HG03060 (cell line): ENCODE measurements around the gene UBE2F.
"Not testable (repeated sequence)": the region's sequence is repeated elsewhere in the genome, so short reads cannot be mapped to it uniquely, and the experiment has no call there.

Experiments used
- ATAC-seq: cut with Tn5 transposase; IDR thresholded peaks from one replicate; pipeline ENCODE4 v1.9.1; 2021; ENCODE audit warnings: low read depth, moderate number of reproducible peaks; ENCODE audit not compliant: unreplicated experiment

Gene UBE2F

DNA sequence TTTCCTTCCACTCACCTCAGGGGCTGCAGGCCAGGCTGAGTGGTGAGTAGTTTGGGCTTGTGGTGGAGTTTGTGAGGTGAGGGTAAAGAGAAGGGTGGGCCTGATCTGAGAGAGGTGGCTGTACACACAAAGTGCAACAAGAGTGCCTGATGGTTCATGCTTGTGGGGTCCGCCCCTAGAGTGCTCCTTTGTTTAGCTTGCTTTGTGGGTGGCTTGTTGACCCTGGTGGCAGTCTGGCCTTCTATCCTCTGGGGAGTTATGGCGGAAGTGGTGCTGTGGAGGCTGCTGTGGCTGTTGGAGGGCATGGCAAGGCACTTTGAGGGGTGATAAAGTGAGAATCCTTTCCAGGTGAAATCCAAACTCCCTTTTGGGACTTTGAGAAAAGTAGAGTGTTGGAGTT lies 10.6 kb downstream of the UBE2F start:
- no peak for ATAC-seq

DNA sequence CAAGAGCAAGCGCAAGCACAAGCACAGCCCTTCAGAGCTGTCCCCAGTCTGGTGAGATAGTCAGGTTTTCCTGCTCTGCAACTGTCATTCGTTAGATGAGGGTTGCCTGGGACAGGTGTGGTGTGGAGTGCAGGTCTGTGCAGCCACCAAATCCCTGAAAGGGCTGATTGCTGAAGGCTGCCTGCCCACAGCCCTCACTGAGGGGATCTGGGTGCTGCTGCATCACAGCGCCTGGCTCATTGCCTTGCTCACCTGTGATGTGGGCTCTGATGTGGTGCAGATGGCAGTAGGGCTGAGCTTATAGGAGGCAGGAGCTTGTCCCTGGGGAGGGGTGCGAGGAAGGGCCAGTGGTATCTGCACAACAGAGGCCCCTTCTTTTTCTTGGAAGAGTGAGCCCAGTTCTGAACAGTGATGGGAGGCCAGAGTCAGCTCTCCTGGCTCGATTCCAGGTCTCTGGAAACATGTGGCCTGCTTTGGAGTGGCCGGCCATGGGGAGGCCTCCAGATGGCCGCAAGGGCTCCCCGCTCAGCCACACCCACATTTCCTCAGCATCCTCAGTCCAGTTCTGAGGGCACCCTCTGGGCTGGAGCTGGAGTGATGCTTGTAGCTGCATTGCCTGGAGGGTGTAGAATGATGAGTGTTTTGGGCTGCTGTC lies 11.4 kb downstream of the UBE2F start:
- ATAC-seq = no peak

DNA sequence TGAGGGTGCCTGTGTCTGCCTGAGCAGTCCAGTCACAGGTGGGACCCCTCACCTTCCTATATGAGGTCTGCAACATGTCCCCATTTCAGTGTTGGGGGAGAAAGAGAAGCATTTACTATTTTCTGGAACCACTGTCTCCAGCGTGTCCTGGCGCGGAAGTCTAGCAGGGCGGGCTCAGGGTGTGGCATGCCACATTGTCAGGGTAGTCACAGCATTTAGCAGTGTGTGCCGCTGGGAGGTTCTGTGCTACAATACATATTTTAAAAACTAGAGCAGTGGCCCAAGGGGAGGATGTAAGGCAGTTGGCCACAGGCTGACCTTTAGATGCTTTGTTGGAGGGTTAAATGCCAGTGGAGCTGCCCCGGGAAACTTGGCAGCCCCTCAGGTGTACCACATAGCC lies 12.5 kb downstream of the UBE2F start:
- ATAC-seq = no peak

- no peak for ATAC-seq
Measured at GRCh38 chr2:237980087-237980486, 13.3 kb downstream of the UBE2F start.

- no peak for ATAC-seq
Measured at GRCh38 chr2:237980751-237981150, 13.9 kb downstream of the UBE2F start.

DNA sequence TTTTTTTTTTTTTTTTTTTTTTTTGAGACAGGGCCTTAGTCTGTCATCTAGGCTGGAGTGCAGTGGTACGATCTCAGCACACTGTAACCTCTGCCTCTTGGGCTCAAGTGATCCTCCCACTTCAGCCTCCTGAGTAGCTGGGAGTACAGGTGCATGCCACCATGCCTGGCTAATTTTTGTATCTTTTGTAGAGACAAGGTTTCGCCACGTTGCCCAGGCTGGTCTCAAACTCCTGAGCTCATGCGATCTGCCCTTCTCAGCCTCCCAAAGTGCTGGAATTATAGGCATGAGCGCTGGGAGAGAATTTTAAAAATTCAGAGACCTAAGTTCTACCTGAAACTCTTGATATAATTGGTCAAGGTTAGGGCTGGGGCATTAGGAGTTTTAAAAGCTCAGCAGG lies 14.8 kb downstream of the UBE2F start:
- not testable (repeated sequence) for ATAC-seq

GRCh38 chr2:237982039-237982725 lies 15.4 kb downstream of the UBE2F start:
- no peak for ATAC-seq

DNA sequence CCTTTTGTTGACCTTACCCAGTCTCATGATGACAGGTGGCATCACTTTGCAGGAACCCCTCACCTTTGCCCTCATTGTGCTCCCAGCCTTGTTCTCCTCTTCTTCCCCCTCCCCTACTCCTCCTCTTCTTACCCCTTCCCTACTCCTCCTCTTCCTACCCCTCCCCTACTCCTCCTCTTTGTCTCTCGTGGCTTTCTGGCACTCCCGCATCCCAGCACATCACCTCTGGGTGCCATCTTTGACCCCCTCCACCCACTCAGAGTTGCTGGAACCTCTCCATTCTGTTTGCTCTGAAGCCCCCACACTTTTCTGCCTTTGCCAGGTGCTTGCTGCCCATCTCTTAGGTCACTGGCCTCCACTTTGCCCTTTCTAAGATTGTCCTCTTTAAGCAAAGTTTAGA lies 17.1 kb downstream of the UBE2F start:
- no peak for ATAC-seq

DNA sequence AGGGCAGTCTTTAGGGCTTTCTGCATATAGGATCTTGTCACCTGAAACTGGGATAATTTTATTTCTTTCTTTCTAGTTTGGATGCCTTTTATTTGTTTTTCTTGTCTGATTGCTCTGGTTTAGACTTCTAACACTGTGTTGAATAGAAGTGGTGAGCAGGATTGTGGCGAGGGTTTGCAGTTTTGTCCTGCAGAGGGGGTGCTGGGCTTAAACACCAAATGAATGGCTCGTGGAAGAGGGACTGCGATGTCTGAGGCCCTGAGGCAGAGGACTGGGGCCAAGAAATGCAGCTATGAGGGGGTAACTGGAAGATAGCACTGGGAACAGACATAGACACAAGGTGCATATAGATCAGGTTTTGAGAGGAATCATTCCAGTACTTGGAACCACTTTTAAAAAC lies 20.5 kb downstream of the UBE2F start:
- no peak for ATAC-seq

GRCh38 chr2:237993701-237994100 lies 26.9 kb downstream of the UBE2F start:
- no peak for ATAC-seq

GRCh38 chr2:237995036-237995435 lies 28.2 kb downstream of the UBE2F start:
- no peak for ATAC-seq

DNA sequence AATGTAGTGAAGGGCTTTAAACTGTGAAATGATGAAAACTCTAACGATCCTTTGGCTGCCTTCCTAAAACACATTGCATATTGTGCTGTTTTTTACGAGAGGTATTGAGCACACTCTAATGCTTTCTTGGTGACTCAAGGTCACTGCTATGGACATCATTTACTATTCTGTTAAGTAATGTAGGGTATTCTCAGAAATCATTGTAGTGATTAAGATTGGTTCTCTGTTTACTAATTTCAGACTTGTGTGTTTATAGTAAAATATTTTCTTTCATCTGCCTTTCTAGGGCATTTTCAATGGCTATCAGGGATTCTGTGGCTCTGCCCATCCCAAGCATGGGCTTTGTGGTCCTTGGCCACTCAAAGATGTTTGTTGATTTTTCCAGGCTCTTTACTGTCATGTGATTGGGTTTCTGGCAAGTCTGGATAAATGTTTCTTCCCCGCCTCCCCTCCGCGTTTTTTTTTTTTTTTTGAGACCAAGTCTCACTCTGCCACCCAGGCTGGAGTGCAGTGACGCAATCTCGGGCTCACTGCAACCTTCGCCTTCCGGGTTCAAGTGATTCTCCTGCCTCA lies 29.3 kb downstream of the UBE2F start:
- no peak for ATAC-seq

DNA sequence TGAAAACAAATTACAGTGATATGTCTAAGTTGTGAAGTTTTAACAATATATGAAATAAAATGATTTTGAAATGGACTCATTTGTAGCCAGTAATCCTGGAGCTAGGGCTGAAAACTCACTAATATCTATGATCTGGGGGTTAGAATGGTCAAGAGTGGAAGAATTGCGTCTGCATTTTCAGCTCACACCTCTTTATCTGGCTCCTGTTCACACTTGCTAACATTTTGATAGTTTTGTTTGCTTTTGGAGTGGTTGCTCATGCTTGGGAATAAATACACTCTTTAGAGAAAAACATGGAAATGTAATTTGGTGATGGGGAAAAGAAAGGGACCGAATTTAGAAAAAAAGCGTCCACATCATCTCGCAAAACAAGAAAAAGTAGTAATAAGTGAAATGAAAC lies 30.7 kb downstream of the UBE2F start:
- ATAC-seq = no peak

DNA sequence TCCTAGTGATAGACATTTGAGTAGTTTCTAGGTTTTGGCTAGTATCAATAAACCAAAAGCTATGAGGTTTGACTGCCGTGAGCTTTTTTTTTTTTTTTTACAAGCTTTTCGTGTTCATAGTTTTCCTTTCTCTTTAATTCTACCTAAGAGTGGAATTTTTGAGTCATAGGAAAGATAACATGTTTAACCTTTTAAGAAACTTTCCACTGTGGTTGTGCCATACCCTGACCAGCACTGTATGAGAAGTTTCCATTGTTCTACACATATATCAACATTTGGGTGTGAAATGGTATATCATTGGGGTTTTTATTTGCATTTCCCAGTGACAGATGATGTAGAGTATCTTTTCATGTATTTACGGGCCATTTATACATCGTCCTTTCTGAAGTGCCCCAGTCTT lies 31.7 kb downstream of the UBE2F start:
- peak; percentile 79 for ATAC-seq

GRCh38 chr2:238003234-238004031 lies 36.6 kb downstream of the UBE2F start:
- ATAC-seq = no peak

DNA sequence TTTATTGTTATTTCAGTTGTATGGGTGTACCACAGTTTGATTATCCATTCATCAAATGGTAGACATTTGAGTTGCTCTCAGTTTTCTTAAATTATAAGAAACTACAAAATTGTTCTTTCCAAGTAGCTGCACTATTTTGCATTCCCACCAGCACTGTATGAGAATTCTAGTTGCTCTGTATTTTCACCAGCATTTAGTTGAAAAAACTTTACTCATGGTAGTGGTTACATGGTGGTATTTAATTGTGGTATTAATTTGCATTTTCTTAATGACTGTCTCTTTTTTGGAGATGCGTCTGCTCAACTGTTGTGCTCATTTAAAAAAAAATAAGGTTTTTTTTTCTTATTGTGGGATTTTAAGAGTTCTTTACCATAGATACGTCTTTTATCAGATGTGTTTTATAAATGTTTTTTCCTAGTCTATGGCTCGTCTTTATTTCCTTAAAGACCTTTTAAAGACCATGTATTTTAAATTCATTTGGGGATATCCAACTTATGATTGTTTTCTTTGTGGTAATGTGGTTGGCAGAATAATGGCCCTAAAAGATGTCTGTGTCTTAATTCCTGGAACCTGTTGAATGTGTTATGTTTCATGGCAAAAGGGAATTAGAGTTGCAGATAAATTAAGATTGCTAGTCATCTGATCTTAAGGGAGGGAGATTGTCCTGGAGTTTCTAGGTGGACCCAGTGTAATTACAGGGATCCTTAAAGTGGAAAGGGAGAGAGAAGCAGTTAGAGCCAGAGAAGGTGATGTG lies 37.4 kb downstream of the UBE2F start:
- no peak for ATAC-seq

GRCh38 chr2:238005528-238005927 lies 38.7 kb downstream of the UBE2F start:
- no peak for ATAC-seq

- no peak for ATAC-seq
Measured at GRCh38 chr2:238006510-238006909, 39.7 kb downstream of the UBE2F start.

DNA sequence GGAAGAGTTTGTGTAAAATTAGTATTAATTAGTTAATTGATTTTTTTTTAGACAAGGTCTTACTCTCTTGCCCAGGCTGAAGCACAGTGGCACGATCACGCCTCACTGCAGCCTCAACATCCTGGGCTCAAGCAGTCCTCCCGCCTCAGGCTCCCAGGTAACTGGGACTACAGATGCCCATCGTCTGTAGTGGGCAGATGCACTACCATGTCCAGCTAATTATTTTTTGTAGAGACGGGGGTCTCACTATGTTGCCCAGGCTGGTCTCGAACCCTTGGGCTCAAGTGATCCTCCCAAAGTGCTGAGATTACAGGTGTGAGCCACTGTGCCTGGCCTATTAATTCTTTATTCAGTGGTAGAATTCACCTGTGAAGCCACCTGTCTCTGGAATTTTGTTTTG lies 41.1 kb downstream of the UBE2F start:
- ATAC-seq = no peak

- no peak for ATAC-seq
Measured at GRCh38 chr2:238009563-238009962, 42.7 kb downstream of the UBE2F start.

- no peak for ATAC-seq
Measured at GRCh38 chr2:238010572-238010971, 43.8 kb downstream of the UBE2F start.
